NB4 (cell line): ENCODE data around the gene CYP46A1.

Experiments
- POLR2A ChIP-seq: IDR thresholded peaks from 2 replicates; pipeline ENCODE4 v1.6.1; 2011; ENCODE audit warnings: mild to moderate bottlenecking; ENCODE audit not compliant: insufficient read length; ENCODE audit errors: extremely low read depth
- TF ChIP-seq, protein P1 (sequence below): IDR thresholded peaks from one replicate; pipeline ENCODE4 v1.5.1; 2012; ENCODE audit warnings: low read depth, low read length

DNA sequence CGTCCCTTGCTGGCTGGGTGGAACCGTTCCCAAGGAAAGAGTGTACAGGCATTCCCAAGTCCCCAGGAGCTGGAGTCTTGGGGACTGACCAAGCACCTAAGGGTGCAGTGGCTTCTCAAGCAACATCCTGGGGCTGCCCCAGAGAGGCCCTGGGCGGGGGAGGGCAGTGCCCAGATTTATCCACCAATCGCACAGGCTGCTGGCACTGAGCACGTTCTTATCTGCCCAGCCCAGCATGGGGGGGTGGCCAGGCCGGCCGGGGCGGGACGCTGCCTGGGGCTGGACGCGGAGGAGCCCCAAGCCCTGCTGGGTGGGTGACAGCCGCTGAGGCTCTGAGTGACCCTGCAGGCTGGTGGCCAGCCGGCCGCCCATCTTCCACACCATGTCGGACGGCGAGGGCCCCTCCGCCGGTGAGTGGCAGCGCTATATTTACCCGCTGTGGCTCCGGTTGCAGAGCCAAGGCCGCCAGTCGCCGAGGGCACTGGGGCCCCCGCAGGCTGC is 53.4 kb downstream of the CYP46A1 start:
- TF ChIP-seq, protein P1, sequence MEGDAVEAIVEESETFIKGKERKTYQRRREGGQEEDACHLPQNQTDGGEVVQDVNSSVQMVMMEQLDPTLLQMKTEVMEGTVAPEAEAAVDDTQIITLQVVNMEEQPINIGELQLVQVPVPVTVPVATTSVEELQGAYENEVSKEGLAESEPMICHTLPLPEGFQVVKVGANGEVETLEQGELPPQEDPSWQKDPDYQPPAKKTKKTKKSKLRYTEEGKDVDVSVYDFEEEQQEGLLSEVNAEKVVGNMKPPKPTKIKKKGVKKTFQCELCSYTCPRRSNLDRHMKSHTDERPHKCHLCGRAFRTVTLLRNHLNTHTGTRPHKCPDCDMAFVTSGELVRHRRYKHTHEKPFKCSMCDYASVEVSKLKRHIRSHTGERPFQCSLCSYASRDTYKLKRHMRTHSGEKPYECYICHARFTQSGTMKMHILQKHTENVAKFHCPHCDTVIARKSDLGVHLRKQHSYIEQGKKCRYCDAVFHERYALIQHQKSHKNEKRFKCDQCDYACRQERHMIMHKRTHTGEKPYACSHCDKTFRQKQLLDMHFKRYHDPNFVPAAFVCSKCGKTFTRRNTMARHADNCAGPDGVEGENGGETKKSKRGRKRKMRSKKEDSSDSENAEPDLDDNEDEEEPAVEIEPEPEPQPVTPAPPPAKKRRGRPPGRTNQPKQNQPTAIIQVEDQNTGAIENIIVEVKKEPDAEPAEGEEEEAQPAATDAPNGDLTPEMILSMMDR, result no peak
- no peak for TF ChIP-seq POLR2A
